Measurements from ENCODE around the gene VEPH1.

DNA sequence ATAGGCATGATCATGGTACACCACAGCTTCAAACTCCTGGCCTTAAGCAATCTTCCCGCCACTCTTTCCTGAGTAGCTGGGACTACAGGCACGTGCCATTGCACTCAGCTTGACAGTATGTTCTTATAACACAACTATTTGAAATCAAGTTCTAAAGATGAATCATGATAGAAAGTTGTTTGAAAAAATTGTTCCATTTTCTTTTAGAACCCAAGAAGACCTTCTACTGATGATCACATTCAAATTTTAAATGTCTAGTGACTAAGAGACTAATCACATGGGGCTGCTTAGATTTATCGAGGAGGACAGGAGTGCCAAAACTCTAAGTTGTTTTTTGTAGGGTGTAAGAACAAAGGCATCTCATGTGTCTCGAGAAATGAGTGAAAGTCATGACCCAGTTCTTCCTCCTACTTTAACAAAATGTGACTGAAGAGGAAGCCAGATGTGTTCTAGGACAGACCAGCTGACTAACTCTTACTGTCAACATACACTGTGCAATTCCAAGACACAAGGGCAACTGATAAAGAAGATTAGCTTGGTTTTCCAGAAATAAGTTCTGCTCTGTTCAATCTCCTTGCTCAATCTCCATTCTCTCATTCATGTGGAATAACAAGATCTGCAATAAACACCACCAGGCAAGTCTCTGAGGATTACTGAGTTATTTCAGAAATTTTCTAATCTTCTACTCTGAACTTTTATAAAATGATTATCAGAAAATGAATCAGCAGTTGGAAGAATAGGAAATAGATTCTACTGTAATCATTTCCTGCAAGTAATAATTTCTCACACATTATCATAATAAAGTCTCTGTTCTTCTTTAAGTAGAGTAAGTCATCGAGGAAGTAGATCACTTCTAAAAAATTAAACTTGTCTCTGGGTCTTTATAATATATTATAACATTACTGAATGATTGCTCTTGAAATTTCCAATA is 220.7 kb downstream of the VEPH1 start:
- TF ChIP-seq, protein P1, sequence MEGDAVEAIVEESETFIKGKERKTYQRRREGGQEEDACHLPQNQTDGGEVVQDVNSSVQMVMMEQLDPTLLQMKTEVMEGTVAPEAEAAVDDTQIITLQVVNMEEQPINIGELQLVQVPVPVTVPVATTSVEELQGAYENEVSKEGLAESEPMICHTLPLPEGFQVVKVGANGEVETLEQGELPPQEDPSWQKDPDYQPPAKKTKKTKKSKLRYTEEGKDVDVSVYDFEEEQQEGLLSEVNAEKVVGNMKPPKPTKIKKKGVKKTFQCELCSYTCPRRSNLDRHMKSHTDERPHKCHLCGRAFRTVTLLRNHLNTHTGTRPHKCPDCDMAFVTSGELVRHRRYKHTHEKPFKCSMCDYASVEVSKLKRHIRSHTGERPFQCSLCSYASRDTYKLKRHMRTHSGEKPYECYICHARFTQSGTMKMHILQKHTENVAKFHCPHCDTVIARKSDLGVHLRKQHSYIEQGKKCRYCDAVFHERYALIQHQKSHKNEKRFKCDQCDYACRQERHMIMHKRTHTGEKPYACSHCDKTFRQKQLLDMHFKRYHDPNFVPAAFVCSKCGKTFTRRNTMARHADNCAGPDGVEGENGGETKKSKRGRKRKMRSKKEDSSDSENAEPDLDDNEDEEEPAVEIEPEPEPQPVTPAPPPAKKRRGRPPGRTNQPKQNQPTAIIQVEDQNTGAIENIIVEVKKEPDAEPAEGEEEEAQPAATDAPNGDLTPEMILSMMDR (IDR thresholded peaks at IDR 0.05) = no peak
- TF ChIP-seq POLR2A (IDR thresholded peaks at IDR 0.05) (no peak), EP300 (IDR thresholded peaks at IDR 0.05) (peak in 1 of 2 donors; percentile 90)

Data from tibial nerve (tissue), 4 donors.